GM18873 (cell line): Measurements from ENCODE around the gene TRIM66.
"Not testable (repeated sequence)": the region's sequence is repeated elsewhere in the genome, so short reads cannot be mapped to it uniquely, and the experiment has no call there.

Experiments used
- ATAC-seq: cut with Tn5 transposase; IDR thresholded peaks from one replicate; pipeline ENCODE4 v1.9.1; 2021; ENCODE audit warnings: mild to moderate bottlenecking, moderate library complexity, moderate number of reproducible peaks; ENCODE audit not compliant: unreplicated experiment, low FRiP score

Gene TRIM66

DNA sequence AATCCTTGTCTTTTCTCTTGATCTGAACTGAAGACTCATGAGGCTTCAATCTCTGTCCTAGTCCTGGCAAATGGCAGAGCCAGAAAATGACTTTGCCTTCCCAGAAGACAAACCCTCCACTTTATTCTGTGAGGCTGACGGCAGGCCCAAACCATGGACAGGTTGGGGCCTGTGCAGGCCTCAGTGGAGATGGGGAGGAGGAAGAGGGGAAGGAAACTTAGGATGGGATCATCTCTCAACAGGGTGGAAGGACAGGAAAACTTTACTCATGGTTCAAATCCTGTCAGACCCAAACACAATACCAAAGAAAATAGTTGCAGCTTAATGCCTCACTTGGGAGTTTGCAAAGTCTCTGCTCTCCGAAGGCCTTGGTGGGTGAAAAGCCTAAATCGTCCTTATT lies 10.0 kb upstream of the TRIM66 start:
- no peak for ATAC-seq

DNA sequence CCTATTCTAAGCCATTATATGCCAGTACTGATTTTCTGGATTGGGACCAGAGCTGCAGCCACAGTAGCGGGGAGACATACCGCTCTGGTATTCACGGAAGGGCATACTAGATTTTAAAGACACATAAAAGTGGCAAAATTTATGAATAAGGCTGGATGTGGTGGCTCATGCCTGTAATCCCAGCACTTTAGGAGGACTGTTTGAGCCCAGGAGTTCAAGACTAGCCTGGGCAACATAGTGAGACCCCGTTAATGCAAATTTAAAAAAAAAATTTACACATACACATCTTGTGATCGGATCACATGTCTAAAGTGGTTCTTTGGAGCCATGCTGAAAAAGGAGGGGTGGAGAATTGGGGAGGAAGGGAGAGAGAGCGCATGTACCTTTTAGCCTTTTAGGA lies 9.1 kb upstream of the TRIM66 start:
- ATAC-seq, result no peak

DNA sequence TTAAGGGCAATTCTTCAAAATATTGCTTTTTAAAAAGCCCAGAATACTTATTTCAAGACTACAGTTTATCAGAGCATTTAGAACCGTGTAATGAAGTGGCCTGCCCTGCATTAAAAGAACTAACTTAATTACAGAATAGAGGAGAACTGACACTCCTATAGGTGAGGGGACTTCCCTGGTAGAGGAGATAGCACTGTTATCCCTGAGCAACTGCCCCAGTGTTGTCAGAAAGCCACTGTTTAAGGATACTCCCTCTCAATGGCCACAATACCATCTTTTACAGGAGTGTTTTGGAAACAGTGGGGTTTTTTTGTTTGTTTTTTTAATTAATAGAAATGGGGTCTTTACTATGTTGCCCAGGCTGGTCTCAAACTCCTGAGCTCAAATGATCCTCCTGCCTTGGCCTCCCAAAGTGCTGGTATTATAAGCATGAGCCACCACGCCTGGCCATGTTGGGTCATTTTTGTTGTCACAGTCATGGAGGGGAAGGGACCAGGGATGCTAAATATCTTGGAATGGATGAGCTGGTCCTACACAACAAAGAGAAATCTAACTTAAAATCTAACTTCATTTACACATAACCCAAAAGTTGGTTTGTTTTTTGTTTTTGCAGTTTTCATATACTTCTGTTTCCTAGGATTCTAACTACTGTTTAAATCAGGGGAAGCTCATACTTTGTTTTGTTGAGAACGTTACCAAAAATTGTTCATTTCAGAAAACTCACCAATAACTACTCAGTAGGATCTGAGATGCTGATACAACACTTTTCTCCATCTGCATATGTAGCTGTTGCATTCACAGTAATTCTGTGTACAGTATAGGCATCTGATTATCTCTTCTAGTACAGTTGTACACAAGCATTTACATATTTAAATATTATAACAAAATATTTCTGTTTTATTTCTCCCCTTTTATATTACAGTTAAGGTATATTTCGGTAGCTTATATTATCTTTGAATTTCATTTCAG lies 8.2 kb upstream of the TRIM66 start:
- ATAC-seq, result no peak

DNA sequence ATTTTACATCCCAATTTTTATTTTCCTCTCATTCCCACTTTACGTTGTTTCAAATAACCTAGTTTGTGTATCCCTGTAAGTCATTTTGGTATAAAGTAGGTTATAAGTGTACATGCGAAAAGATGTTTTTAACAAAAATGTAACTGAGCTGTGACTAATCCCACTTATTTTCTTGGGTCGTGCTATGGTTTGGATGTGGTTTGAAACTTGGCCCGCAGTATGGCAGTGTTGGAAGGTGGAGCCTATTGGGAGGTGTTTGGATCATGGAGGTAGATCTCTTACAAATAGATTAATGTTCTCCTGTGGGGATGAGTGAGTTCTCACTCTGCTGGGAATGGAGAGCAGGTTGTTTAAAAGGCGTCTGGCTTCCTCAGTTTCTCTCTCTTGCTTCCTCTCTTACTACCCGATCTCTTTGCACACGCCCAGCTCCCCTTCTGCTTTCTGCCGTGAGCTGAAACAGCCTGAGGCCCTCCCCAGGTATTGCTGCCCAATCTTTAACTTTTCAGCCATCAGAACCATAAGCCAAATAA lies 7.3 kb upstream of the TRIM66 start:
- ATAC-seq, result no peak

DNA sequence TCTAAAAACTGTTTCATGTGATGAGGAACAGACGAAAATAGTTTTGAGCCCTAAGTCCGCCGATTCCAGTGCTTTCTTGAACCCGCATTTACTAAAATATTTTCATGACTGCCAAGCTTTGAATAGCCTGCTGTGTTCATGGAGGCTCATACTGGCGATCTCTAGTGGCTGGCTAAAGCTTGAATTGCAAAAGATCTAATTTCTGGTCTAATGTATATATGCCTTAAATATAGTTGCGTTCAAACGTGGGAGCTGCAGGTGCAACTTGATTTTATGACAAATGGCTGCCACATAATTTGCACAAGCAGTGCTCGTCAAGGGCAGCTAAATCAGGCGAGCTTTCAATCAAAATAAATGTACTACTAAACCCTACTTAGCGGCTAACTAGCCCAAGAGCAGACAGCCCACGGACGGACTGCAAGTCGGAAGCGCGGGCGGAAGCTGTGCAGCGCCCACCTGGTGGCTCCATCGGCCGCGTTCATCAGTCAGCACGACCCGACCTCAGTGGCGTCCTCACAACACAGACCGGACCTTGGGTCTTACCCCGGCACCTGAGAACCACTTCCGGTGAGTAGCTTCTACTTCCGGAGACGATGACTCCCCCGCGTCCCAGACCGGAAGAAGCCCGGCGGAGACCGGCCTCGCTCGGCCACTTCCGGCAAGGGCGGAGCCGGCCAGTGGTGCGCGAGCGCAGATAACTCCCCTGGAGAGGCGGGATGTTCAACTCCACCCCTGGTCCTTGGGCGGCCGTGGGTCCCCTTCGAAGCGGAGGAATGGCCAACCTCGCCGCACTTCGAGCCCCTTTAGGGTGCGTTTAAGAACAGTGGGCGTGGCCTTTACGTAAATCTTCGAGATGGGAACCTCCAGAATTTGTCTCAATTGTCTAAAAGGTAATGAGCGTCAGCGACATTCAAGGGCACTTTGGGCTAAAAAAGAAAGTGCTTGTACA lies 6.2 kb upstream of the TRIM66 start:
- peak; percentile 92 for ATAC-seq

DNA sequence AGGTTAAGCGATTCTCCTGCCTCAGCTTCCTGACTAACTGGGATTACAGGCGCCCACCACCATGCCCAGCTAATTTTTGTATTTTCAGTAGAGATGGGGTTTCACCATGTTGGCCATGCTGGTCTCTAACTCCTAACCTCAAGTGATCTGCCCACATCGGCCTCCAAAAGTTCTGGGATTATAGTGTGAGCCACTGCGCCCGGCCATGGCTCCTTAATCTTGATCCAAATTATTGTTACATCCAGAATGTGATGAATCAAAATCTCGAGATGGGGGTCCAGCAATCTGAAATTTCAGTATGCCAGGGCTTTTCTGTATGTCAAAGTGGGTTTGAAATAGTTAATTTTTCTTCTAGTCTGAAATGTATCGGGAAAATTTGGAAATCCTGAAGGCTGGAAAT lies 3.9 kb upstream of the TRIM66 start:
- ATAC-seq, result no peak

DNA sequence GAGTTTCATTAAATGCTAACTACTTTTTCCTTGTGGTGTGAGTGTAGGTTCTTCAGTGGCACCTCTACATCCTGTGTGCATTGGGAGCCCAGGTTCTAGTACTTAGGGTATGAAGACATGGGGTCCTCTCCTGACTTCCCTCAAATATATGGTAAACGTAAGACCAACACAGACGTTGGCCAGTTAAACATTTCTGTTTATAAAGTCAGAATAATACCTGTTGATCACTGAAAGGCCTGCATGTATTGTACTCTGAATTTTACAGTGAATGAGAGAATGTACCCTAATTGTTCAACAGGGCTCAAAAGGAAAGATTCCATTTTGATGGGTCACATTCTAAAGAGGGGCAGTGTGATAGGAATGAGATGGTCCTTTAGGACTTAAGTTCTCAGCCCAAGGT lies 3.4 kb upstream of the TRIM66 start:
- ATAC-seq, result no peak

DNA sequence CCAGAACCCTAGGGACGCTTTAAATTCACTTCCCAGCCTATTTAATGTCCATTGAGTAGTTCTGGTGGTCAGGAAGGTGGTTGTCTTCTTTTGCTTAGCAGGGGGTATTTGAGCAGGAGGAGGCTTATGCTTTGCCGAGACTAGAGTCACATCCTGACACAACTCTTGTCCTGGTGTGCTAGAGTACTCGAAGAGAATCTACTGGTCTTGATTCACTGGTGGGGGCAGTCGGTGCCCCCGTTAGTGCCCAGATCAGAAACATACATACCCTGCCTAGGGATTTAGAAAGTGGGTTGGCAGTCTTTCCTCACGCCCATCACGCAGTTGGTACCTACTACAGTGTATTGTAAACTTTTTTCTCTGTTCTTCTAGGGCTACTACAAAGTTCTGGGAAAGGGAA lies 2.8 kb upstream of the TRIM66 start:
- no peak for ATAC-seq

DNA sequence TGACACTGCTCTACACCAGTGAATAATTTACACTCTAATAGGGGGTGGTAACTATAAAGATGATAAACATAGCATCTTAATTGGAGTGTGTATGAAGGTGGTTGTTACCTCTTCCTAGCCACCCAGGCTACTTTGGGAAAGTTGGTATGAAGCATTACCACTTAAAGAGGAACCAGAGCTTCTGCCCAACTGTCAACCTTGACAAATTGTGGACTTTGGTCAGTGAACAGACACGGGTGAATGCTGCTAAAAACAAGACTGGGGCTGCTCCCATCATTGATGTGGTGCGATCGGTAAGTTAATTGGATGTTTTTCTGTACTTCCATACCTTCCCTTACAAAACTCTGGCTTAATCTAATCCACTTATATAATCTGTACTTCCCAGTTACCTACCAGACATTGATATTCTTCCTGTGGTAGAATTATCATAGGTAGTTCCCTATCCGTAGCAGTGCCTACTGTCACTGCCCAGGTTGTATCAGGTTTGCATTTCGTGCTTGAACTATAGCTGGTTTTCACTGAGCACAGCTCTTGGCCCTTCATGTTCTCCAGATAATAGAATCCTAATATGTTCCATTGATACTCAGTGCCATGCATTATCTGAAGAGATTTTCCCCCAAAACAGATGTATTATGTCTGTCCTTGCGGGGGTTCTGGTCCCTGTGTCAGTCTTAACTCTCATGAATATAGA lies 2.3 kb upstream of the TRIM66 start:
- no peak for ATAC-seq

DNA sequence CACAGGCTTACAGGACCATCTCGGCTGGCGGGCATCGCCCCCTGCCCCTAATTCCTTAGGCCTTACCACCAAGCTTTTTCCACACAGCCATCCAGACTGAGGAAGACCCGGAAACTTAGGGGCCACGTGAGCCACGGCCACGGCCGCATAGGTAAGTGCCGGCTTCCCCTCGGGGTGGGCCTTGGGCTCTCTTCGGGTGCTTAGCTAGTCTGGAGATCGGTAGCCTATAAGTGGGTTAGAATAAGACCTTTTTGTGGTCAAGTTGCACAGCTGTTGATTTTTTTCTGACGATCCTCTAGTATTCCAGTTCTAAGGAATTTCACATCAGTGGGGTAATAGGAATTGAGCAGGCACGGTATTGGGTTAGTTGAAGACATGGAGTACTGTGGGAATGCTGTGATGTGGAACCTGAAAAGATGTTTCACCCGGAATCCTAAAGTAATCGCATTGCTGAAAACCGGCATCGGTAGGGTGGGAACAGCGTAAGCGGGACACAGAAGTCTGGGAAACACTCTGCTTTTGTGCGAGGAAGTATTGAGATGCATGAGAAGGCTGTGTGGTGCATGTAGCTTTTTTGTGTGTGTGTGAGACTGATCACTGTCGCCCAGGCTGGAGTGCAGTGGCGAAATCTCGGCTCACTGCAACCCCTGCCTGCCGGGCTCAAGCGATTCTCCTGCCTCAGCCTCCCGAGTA lies 796 bp upstream of the TRIM66 start:
- no peak for ATAC-seq

DNA sequence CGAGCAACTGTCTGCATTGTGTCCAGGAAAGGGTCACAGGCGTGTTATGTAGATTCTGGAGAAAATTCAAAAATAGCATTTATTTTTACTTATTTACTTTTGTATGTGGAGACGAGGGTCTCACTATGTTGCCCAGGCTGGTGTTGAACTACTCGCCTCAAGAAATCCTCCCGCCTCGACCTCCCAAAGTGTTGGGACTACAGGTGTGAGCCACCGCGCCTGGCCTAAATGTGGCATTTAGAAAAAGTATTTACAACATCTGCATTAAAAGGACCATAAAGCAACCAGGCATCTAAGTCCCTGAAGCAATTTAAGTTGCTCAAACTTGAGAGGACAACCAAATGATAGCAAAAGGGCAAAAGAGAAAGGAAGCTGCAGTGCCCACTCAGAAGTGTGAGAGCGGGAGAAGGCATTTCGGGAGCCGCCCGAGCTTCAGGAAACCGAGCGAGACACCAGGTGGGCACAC lies 595 bp downstream of the TRIM66 start:
- no peak for ATAC-seq

DNA sequence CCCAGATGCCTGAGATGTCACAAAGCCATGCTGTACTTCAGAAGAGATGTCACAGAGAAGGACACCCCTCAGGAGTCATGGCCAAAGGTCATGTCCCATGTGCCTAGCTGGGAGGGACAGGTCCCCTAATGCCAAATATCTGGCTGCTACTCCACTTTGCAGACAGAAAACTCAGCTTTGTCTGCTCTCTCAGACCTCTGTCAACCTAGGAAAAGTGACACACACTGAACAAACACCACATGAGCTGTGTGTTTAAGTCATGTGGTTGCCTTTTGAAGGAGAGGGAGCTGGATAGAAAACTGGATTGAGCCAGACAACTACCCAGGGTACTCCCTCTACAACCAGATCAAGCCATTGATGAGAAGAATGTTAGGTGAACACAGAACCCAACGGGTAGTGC lies 3.5 kb downstream of the TRIM66 start:
- no peak for ATAC-seq

DNA sequence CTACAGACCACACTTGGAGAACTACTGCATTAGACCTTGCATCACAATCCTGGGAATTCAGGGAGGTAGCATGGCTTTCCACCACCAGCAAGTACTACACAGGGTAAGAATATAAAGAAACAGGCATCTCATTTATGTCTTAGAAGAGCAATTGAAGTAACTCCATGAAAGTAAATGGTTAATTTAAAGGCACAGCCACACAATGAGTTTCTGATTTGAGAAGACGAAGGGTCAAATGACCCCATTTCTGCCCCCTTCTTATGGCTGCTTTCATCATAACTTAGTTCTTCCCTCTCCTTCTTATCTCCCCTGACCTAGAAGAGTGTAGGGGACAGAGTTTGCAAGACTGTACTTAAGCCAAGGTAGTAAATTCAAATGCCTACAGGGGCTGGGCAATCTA lies 6.0 kb downstream of the TRIM66 start:
- no peak for ATAC-seq

DNA sequence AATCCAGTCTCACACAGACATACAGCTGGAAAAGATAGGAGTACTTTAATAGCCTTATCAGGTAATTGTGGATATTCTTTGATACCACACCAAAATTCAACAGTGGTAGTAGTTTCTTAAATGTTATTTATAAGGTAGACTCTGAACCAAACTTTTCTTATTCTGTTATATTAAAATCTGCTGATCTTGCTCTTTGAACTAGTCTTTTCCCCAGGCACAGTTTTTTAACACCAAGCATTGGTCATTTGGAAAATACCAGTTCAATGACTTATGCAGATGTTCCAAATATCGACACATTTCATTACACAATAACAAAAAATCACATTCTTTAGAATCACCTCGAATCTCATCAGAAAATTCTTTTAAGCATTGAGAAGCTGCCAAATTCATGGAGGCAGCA lies 7.6 kb downstream of the TRIM66 start:
- no peak for ATAC-seq

DNA sequence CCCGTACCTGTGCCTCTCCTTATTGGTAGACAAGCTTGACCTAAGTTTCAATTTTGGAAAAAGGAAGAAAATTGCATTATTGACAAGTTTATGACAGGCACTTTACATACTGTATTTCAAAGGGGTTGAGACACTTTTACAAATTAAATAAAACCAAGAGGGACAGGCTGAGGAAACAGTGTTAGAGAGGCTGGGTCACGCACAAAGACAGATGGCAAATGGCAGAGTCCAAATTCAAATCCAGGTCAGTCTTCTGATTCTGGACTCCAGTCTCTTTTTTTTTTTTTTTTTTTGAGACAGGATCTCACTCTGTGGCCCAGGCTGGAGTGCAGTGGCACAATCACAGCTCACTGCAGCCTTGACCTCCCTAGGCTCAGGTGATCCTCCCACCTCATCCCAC lies 10.1 kb downstream of the TRIM66 start:
- no peak for ATAC-seq

DNA sequence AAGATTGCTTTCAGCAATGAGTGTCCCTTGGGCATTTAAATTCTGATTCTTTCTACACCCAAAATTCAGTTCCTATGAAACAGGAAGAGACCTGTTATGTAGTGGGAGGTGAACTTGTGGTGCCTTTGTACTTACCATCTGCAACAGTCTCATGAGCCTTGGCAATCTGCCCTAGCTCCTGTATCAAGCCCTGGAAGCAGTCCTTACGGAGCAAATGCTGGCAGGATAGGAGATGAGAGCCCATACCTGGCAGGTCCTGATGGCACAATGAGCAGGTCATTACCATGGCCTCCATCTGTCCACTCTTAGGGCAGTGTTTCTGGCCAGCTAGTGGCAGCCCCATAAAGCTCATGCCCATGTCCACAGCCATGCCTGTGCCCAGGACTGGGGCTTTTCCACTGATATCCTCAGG lies 10.8 kb downstream of the TRIM66 start:
- ATAC-seq, result no peak

DNA sequence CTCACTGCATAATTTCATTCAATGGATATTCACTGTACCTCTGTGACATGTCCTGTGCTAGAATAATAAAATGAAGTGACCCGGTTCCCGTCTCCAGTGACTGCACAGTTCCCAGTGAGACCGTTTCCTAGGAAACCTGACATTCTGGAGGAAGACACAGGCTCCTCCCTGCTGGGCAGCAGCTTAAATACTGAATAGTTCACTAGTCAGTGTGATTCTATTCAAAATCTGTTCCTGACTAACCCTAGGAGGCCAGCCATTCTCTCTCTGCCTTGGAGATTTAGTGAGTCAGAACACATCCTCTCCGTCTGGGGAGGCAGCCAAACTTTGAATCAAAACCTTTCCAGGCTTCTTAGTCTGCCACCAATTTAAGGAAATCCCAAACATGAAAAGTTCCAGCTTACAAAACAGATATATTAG lies 11.3 kb downstream of the TRIM66 start:
- no peak for ATAC-seq

DNA sequence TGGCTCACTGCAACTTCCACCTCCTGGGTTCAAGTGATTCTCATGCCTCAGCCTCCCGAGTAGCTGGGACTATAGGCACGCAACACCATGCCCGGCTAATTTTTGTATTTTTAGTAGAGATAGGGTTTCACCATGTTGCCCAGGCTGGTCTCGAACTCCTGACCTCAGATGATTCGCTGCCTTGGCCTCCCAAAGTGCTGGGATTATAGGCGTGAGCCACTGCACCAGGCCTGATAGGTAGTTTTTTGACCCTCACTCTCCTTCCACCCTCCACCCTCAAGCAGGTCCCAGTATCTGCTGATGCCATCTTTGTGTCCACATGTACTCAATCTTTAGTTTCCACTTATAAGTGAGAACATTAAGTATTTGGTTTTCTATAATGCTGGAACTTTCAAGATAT lies 12.4 kb downstream of the TRIM66 start:
- not testable (repeated sequence) for ATAC-seq

DNA sequence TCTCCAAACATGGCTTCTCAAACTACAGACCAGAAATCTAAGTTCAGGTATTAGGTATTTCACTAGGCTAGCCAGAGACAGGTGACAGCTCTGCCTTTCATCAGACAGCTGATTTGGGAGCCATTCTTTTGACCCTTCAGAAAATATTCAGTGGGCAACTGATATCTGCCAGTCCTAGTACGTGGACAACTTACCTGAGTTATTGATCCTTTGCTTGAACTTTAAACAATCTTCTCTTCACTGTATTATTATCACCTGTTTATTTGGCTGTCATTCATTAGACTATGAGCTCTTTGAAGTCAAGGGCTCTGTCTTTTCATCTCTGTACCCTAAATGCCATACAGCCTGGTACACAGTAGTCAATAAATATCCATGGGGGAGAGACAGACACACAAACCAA lies 17.2 kb downstream of the TRIM66 start:
- no peak for ATAC-seq
